GM03348 (cell line): ENCODE results near the gene FARS2.

Experiments
- DNase-seq: peaks from one replicate; pipeline ENCODE4 v3.0.0; 2012; ENCODE audit warnings: low spot score

The FARS2 gene

GRCh38 chr6:5326022-5326641 is 64.8 kb downstream of the FARS2 start:
- DNase-seq, result no peak

DNA sequence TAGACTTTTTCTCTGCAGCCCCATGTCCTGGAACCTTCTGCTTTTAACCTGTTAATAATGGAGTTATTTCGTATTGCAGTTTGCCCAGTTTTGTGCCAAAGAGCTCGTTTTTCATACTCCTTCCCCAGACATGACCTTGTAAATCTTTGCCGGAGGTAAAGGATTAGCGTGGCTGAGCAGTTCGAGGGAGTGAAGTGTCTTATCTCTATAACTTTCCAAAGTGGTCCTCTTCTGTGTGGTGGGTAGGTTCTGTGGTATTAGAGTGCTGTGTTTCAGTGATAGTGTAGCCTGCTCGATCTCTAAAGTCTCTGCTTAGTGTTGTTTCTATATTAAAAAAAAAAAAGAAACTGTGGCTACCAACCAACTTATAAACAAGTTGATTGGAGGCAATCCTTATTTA is 67.5 kb downstream of the FARS2 start:
- DNase-seq, result no peak

DNA sequence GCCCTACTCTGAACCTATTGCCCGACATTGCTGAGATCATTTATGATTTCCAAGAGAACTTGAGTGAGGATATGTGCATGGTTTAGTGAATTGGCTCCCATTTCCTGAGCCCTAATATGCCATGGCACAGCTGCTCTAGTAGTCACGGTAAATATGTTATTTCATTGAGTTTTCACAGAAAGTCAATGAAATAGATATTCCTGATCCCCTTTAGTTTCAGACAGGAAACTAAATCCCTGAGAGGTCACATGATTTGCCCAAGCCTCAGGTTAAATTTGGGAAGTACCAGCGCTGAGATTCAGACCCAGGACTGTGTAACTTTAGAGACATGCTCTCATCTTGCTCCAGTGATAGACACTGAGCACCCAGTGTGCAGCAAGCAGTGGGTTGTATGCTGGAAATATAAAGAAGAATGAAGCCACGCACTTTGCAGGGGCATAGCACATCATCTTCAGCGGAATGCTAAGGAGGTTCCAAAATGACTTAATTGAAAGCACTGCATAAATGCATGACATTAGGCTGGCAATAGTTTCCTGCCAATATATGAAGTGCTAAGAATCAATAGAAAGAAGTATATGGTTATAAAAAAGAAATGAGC is 70.6 kb downstream of the FARS2 start:
- DNase-seq, result no peak

DNA sequence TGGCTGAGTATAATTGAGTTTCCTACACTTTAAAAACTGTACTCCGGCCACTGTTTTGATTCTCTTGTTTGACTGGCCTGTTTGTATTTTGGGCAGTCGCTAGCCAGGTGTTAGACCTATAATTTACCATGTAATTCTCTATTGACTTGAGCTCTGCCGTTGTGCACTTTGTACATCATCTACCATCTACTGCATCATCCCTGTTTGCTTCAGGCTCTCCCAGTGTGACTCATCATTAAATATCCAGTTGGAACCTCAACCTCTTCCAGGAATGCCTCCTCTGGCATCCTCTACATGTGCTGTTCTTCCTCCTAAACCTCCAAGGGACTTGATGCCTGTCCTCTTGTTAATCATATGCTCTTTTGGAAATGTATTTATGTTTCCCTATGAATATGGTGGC is 72.3 kb downstream of the FARS2 start:
- DNase-seq, result peak; percentile 44

GRCh38 chr6:5334341-5334740 is 73.0 kb downstream of the FARS2 start:
- no peak for DNase-seq

- no peak for DNase-seq
Measured at GRCh38 chr6:5335020-5335419, 73.7 kb downstream of the FARS2 start.

GRCh38 chr6:5337573-5337972 is 76.3 kb downstream of the FARS2 start:
- DNase-seq, result peak; percentile 41

DNA sequence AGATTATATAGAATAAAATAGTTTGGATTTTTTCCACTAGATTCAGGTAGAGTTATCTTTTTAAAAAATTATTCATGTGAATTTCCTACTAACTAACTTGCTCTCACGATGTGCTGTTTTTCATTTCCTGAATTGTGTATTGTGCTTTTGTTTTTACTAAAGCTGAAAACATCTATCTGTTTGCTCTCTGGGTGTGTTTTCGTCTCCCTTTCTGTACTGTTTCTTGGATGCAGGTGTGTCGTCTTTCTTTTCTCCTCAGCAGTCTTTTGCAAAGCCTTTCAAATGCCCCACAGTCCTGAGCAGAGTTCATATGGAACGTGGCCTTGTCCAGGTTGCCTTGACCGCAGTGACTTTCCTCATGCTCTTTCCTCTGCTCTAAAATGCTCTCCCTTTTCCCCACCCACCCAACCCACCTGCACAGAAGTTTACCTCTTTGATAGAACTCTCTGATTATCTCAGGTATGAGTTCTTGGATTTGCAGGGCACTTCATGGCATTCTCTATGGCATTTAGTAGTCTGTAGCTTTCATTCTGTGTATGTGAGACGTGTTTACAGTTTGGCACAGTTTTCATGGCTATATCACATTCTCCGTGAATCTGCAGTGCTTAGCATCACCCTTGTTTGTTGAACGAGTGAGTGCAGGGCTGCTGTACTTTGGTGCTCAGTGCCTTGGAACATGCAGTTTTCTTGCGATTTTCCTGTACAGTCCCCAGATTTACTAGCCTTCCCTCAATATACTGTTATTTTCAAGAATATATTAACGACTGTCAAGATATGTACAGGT is 77.1 kb downstream of the FARS2 start:
- DNase-seq, result no peak

DNA sequence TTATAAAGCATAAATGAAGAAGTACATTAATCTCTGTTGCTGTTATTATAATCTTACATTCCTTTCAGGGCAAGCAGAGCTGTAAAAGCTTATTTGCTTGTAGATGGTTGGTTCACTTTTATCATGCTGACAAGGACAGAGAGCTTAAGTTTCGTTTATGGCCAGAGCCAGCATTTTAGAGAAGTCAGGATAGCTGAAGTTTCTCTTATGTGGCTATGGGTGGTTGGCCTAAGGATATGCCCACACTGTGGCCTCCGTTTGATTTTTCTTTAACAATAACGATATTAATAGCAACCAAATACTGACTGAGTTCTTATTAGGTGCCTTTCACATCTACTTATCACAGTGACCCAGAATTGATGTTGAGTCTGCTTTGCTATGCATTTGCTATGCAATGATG is 78.5 kb downstream of the FARS2 start:
- no peak for DNase-seq

- no peak for DNase-seq
Measured at GRCh38 chr6:5341845-5342244, 80.5 kb downstream of the FARS2 start.

GRCh38 chr6:5343998-5344397 is 82.7 kb downstream of the FARS2 start:
- DNase-seq, result no peak

- no peak for DNase-seq
Measured at GRCh38 chr6:5345324-5345723, 84.0 kb downstream of the FARS2 start.

GRCh38 chr6:5351552-5352210 is 90.4 kb downstream of the FARS2 start:
- DNase-seq, result no peak

DNA sequence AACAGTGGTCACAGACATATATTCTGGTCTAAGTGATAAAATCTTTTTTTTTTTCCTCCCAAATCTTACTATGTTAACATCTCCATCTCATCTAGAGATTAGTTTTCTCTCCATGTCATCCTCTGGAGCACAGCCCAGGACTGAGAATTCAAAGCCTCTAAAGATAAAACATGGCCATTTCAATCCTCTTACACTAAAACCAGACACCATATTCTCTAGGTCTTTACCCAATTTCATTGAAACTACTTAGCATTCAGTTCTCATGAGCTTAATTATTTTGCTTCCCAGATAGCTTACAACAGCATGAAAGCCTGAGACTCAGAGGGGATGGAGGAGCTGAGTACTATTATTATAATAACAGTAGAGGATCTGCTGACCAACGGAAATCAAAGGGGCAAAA is 92.7 kb downstream of the FARS2 start:
- no peak for DNase-seq

GRCh38 chr6:5357486-5357885 is 96.2 kb downstream of the FARS2 start:
- DNase-seq, result no peak

DNA sequence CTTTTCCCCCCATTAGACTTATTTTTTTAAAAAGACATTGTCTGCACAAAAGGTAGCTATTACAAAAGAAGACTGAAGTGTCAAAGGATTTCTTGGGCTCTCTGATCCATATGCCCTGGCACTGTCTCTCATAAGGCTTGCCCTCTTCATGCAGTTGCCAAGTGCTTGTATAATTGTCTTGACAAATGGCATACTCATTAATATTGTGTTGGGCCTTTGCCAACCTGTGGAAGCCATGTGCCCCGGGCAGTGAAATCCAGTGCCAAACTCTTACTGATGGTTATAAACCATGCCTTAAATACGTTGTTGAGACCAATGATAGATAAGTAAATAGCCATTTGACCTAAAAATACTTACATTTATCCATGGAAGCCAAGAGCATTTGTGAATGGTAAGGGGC is 98.1 kb downstream of the FARS2 start:
- no peak for DNase-seq

DNA sequence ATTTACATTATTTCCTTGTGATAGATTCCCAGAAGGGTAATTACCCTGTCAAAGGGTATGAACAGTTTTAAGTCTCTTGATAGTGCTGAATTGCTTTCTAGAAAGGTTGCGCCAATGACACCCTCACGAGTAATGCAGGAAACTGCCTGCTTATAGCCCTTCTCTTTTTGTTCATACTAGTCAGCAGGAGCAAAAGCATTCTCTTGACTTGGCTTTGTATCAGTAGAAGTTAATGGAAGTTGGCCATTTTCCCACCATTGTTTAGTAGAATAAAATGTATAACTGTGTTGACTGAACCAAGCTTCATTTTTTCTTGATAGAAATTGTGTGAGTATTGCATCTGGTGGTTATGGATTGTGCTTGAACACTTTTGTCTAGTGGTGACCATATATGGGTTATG is 100.1 kb downstream of the FARS2 start:
- no peak for DNase-seq

DNA sequence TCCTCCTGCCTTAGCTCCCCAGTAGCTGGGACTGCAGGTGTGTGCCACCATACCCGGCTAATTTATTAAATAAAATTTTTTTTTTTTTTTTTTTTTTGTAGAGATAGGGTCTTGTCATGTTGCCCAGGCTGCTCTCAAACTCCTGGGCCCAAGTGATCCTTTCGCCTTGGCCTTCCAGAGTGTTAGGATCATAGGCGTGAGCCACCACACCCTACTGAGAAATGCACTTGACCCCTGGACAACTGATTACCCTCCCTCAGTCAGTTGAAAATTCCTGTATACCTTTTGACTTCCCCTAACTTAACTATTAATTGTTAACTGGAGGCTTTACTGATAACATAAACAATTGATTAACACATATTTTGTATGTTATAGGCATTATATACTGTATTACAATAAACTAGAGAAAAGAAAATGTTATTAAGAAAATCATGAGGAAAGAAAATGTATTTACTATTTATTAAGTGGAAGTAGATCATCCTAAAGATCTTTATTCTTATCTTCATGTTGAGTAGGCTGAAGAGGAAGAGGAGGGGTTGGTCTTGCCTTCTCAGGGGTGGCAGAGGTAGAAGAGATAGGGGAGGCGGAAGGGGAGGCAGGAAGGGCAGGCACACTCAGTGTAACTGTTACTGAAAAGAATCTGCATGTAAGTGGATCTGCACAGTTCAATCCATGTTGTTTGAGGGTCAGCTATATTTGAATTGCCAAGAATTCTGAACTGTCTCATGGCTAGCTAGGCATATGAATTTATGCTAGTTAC is 104.3 kb downstream of the FARS2 start:
- DNase-seq, result no peak

GRCh38 chr6:5366941-5367340 is 105.6 kb downstream of the FARS2 start:
- no peak for DNase-seq

DNA sequence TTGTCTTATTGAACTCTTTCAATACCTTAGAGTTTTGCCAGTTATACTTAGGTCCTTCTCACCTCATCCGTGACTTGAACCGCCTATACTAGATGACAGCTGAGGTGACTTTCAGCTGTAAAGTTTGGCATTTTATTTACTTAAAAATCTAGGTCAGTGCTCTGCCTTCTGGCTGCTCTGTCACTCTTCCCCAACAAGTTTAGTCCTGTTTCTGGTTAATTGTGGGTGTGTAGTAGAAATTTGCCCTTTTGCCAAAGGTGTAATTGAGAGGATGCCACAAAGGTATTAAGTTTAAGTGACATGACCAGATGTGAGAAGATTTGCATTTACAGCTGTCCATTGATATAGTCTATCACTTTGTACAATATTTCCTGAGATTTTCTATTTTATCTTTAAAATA is 106.2 kb downstream of the FARS2 start:
- DNase-seq, result no peak

DNA sequence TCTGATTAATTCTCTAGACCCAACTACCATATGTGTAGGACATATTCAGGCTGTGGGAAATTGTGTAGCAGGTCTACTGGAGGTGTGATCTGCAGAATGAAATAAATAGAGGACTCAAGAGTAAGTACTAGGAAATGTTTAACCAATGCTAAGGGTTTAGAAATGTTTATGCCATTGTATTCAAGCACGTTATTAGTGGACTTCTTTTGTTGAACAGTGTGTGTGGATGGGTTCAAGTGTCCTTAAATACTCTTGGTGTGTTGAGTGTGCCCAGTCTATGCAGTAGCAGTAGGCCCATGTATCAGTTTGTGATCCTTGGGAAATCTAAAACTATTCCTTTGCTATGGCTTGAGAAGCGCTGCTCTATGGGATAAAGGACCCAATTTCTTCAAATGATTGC is 112.1 kb downstream of the FARS2 start:
- no peak for DNase-seq

DNA sequence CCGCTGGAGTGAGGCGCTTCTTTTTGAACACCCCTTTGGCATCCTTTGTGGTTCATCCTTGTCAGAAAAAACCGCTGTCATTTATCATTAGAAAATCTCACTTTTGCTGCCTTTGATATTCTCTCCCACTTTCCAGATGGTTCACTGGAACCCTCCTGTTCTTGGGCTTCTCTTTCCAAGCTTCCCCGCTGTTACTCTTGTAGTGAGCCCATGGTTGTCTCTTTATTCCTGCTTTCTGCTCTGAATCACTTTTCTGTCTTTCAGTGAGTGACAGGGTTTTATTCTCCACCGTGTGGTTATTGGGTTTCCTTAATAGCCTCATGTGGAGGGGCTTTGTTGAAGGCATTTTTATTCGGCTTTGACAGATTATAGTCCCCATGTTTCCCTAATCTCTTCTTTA is 117.0 kb downstream of the FARS2 start:
- no peak for DNase-seq
